Forelimb muscle (tissue), 1 donor: Measurements from ENCODE around the gene HNRNPA1. TPM values are rescaled to one million over a fixed set of nuclear protein-coding genes. Genes with fewer than 3 reads are reported as not detected.

ENCODE experiments used
- polyA plus RNA-seq: library from polyadenylated mRNA; unstranded; fragments of 120-200 nt; gene quantifications from one replicate; pipeline ENCODE4 v1.2.1, GENCODE V29; 2013; ENCODE audit not compliant: insufficient read length

Gene HNRNPA1
- polyA plus RNA-seq, 1 donor, result 1,643 TPM

Other genes with a start within 250 kb of the HNRNPA1 start
- 0.52 TPM for gene HOXC5, start 247.7 kb upstream of the HNRNPA1 start, polyA plus RNA-seq
- gene HOXC4, start 226.9 kb upstream of the HNRNPA1 start, polyA plus RNA-seq, result 9.1 TPM
- 22.6 TPM for gene SMUG1, start 91.7 kb upstream of the HNRNPA1 start, polyA plus RNA-seq
- gene CBX5, start 604 bp upstream of the HNRNPA1 start, polyA plus RNA-seq, result 66.9 TPM
- 2.3 TPM for gene NFE2, start 20.3 kb downstream of the HNRNPA1 start, polyA plus RNA-seq
- gene COPZ1, start 44.4 kb downstream of the HNRNPA1 start, polyA plus RNA-seq, result 135 TPM
- 0.15 TPM for gene GPR84, start 83.8 kb downstream of the HNRNPA1 start, polyA plus RNA-seq
- 22.1 TPM for gene ZNF385A, start 104.0 kb downstream of the HNRNPA1 start, polyA plus RNA-seq
- gene ITGA5, start 138.5 kb downstream of the HNRNPA1 start, polyA plus RNA-seq, result 98.8 TPM
- gene GTSF1, start 192.9 kb downstream of the HNRNPA1 start, polyA plus RNA-seq, result 0.32 TPM
- gene NCKAP1L, start 217.0 kb downstream of the HNRNPA1 start, polyA plus RNA-seq, result 4.2 TPM